Measurements from ENCODE around the gene CIC.

Gene CIC

DNA sequence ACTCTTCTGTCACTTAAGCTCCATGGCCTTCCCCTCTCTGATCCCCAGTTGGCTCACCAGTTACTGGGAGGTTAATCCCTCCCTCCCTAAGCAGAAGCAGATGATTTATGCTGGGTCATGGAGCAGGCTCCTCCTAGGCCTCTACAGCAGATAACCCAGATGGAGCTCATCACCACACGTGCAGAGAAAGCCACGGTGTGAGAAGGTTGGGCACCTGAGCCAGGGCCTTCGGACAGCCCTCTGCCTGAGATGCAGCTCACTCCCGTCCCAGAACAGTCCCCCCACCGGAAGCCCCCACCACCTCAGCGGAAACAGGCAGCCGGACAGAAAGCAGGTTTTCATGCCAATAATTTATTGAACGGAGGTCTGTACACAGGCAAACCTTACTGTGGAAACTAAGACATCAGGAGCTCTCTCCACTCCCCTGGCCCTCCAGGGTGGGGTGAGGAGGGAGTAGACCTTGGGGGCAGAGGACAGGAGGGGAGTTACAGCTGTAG, 39.1 kb upstream of the CIC start:
- no peak for FAIRE-seq
- TF ChIP-seq POU2F2 (IDR thresholded peaks at IDR 0.05; ENCODE audit: low read depth, low read length) (no peak), SPI1 (IDR thresholded peaks at IDR 0.05; ENCODE audit: low read depth, low read length) (no peak), POLR2AphosphoS5 (IDR thresholded peaks at IDR 0.05; ENCODE audit: low read depth, low read length) (no peak), TAF1 (IDR thresholded peaks at IDR 0.05; ENCODE audit: low read depth, low read length) (no peak), PAX5 (IDR thresholded peaks at IDR 0.05; ENCODE audit: insufficient read depth, low read length, severe bottlenecking) (no peak), POLR2A (IDR thresholded peaks at IDR 0.05; ENCODE audit: low read depth, low read length) (no peak)
- DNase-seq (ENCODE audit: insufficient read length, low spot score) = no peak

DNA sequence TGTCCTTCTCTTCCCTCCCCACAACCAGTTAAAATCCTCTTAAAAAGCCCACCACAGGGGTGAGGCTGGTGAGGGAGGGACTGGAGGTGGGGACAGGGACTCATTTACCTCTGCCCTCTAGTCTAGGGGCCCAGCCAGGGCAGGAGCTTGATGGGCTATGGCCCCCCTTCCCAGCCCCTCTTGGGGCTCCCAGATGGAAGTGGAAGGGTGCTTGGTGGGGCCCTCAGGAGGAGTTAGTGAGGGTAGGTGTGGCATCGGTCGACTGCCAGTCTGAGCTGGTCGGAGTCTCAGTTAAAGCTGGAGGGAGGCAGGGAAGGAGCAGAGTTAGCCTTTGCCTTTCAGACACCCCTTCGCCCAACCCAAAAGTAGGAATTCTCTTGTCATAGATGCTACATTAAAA, 38.5 kb upstream of the CIC start:
- TF ChIP-seq POLR2A (IDR thresholded peaks at IDR 0.05; ENCODE audit: low read depth, low read length) = no peak
- no peak for TF ChIP-seq SPI1 (IDR thresholded peaks at IDR 0.05; ENCODE audit: low read depth, low read length)
- no peak for TF ChIP-seq TAF1 (IDR thresholded peaks at IDR 0.05; ENCODE audit: low read depth, low read length)
- no peak for TF ChIP-seq POU2F2 (IDR thresholded peaks at IDR 0.05; ENCODE audit: low read depth, low read length)
- TF ChIP-seq PAX5 (IDR thresholded peaks at IDR 0.05; ENCODE audit: insufficient read depth, low read length, severe bottlenecking) = no peak
- TF ChIP-seq POLR2AphosphoS5 (IDR thresholded peaks at IDR 0.05; ENCODE audit: low read depth, low read length) = no peak
- FAIRE-seq = no peak
- DNase-seq (ENCODE audit: insufficient read length, low spot score) = no peak

DNA sequence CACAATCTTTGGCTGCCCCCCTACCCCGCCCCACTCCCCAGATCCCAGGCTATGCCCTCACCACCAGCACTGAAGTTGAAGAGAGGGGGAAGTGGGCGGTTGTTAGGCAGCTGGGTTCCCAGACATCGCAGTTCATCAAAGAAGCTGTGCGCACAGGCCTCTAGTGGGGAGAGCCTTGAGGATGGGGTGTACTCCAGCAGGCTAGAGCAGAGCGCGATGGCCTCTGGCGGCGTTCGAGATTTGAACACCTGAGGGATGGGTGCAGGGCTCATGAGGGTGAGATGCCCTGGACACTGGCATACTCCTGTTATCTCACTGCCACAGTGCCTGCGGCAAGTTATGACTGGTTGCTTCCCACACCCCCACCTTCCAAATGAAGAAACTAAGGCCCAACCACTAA, 36.6 kb upstream of the CIC start:
- DNase-seq (ENCODE audit: insufficient read length, low spot score) (no peak), FAIRE-seq (no peak)
- no peak for TF ChIP-seq POLR2A (IDR thresholded peaks at IDR 0.05; ENCODE audit: low read depth, low read length)
- no peak for TF ChIP-seq SPI1 (IDR thresholded peaks at IDR 0.05; ENCODE audit: low read depth, low read length)
- no peak for TF ChIP-seq TAF1 (IDR thresholded peaks at IDR 0.05; ENCODE audit: low read depth, low read length)
- no peak for TF ChIP-seq PAX5 (IDR thresholded peaks at IDR 0.05; ENCODE audit: insufficient read depth, low read length, severe bottlenecking)
- TF ChIP-seq POU2F2 (IDR thresholded peaks at IDR 0.05; ENCODE audit: low read depth, low read length) = no peak
- TF ChIP-seq POLR2AphosphoS5 (IDR thresholded peaks at IDR 0.05; ENCODE audit: low read depth, low read length) = no peak

DNA sequence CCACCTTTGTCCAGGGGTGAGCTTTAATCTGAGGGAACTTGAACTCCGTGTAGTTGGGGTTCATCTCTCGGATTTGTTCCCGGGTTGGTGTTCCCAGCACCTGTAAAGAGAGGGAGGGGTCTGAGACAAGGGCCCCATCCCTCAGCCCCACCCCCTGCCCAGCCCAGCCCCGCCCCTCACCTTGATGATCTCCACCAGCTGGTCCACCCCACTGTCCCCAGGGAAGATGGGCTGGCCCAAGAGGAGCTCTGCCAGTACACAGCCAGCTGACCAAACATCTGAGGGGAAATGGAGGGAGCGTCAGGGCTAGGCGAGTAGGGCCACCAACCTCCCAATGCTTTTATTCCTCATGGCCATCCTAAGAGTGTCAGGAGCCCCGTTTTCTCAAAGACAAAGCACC, 35.9 kb upstream of the CIC start:
- TF ChIP-seq TAF1 (IDR thresholded peaks at IDR 0.05; ENCODE audit: low read depth, low read length) (no peak), POU2F2 (IDR thresholded peaks at IDR 0.05; ENCODE audit: low read depth, low read length) (no peak), POLR2A (IDR thresholded peaks at IDR 0.05; ENCODE audit: low read depth, low read length) (no peak), PAX5 (IDR thresholded peaks at IDR 0.05; ENCODE audit: insufficient read depth, low read length, severe bottlenecking) (no peak), SPI1 (IDR thresholded peaks at IDR 0.05; ENCODE audit: low read depth, low read length) (no peak), POLR2AphosphoS5 (IDR thresholded peaks at IDR 0.05; ENCODE audit: low read depth, low read length) (no peak)
- FAIRE-seq = no peak
- DNase-seq (ENCODE audit: insufficient read length, low spot score) = no peak

DNA sequence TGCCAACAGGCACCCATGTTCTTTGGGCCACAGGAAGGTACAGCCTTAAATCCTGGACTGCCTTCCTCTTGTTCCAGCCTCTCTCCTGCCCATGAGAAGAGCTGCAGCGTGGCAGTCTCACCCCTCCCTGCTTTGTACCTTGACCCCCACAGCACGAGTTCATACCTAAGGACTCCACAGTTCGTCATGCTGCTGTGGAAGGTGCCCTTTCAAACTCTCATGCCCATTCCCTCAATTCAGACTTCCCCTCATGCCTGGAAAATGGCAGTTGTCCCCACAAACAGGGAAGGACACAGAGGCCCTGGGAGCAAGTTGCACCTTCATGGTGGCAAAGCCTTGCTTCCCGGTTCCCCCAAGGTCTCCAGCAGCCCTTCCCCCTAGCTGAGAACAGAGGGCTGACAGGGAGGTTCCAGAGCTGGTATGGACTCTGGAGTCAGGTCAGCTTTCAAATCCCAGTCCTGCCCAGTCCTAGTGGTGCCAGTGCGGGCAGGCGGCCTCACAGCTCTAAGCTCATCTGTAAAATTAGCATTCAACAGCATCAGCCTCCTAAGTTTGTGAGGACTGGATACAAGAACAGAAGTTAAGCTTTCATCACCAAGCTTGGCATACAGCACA, 35.3 kb upstream of the CIC start:
- no peak for FAIRE-seq

DNA sequence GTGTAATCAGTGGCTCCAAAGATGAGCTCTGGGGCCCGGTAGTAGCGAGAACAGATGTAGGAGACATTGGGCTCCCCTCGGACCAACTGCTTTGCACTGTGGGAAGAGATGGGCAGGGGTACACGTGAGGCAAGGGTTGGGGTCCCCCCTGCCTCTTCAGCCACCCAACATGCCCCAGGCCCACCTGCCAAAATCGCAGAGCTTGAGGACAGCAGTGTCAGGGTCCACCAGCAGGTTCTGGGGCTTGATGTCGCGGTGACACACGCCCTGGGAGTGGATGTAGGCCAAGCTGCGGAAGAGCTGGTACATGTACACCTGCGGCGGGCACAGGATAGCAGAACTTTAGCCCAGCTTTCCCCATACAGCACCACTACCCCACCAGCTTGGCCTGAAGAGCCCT, 34.7 kb upstream of the CIC start:
- FAIRE-seq = no peak
- no peak for DNase-seq (ENCODE audit: insufficient read length, low spot score)
- TF ChIP-seq POU2F2 (IDR thresholded peaks at IDR 0.05; ENCODE audit: low read depth, low read length) (no peak), SPI1 (IDR thresholded peaks at IDR 0.05; ENCODE audit: low read depth, low read length) (no peak), PAX5 (IDR thresholded peaks at IDR 0.05; ENCODE audit: insufficient read depth, low read length, severe bottlenecking) (no peak), POLR2AphosphoS5 (IDR thresholded peaks at IDR 0.05; ENCODE audit: low read depth, low read length) (no peak), POLR2A (IDR thresholded peaks at IDR 0.05; ENCODE audit: low read depth, low read length) (no peak), TAF1 (IDR thresholded peaks at IDR 0.05; ENCODE audit: low read depth, low read length) (no peak)

More for the DNA sequence above, 35.3 kb upstream of the CIC start:
- no peak for DNase-seq (ENCODE audit: insufficient read length, low spot score)
- TF ChIP-seq PAX5 (IDR thresholded peaks at IDR 0.05; ENCODE audit: insufficient read depth, low read length, severe bottlenecking) (no peak), SPI1 (IDR thresholded peaks at IDR 0.05; ENCODE audit: low read depth, low read length) (no peak), TAF1 (IDR thresholded peaks at IDR 0.05; ENCODE audit: low read depth, low read length) (no peak), POLR2AphosphoS5 (IDR thresholded peaks at IDR 0.05; ENCODE audit: low read depth, low read length) (no peak), POLR2A (IDR thresholded peaks at IDR 0.05; ENCODE audit: low read depth, low read length) (no peak), POU2F2 (IDR thresholded peaks at IDR 0.05; ENCODE audit: low read depth, low read length) (no peak)

DNA sequence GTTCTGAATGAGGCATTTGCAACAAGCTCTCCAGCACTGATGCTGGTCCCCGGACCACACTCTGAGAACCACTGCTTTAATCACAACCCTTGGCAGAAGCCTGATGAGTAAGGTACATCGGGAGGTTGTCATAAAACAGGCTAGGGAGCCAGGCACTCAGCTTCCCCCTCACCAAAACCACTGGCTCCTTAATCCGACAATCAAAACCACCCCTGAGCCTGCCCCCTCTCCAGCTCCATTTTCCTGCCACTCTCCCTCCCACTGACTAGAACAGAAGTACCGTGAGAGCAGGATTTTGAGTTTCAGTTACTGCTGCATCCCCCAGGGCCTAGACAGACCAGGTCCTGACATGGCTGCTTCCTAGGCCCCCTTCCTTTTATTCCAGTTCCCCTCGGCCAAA, 33.9 kb upstream of the CIC start:
- FAIRE-seq = no peak
- no peak for DNase-seq (ENCODE audit: insufficient read length, low spot score)
- TF ChIP-seq PAX5 (IDR thresholded peaks at IDR 0.05; ENCODE audit: insufficient read depth, low read length, severe bottlenecking) = no peak
- TF ChIP-seq TAF1 (IDR thresholded peaks at IDR 0.05; ENCODE audit: low read depth, low read length) = no peak
- no peak for TF ChIP-seq POLR2A (IDR thresholded peaks at IDR 0.05; ENCODE audit: low read depth, low read length)
- TF ChIP-seq POU2F2 (IDR thresholded peaks at IDR 0.05; ENCODE audit: low read depth, low read length) = no peak
- no peak for TF ChIP-seq SPI1 (IDR thresholded peaks at IDR 0.05; ENCODE audit: low read depth, low read length)
- TF ChIP-seq POLR2AphosphoS5 (IDR thresholded peaks at IDR 0.05; ENCODE audit: low read depth, low read length) = no peak

DNA sequence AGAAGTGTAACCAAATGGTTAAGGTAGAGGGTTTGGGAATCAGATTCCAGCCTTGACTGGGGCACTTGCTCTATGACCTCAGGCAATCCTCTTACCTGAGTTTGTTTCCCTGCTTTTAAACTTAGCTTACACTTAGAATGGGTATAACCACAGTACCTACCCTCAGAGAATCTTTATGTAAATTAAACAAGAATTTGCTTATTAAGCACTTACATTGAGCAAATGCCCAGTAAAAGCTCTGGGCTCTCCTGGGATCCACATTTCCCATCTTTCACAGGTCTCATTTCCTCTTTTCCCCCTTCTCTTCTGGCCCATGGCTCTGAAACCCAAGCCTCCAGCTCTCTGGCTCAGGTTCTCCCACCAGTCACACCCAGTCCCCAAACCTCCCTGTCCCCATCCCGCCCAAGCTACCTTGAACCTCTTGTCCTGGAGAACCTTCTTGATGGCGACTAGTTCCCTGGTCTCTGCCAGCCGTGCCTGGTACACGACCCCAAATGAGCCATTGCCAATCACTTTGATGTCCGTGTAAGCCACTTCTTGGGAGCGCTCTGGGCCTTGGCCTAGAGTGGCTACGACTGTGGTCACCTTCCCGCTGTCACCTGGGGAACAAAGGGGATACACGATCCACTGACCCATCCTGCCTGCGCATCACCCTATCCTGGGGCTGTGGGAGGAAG, 29.4 kb upstream of the CIC start:
- TF ChIP-seq POLR2A (IDR thresholded peaks at IDR 0.05; ENCODE audit: low read depth, low read length) = no peak
- TF ChIP-seq POLR2AphosphoS5 (IDR thresholded peaks at IDR 0.05; ENCODE audit: low read depth, low read length) = no peak
- no peak for TF ChIP-seq TAF1 (IDR thresholded peaks at IDR 0.05; ENCODE audit: low read depth, low read length)
- TF ChIP-seq POU2F2 (IDR thresholded peaks at IDR 0.05; ENCODE audit: low read depth, low read length) = no peak
- no peak for DNase-seq (ENCODE audit: insufficient read length, low spot score)
- no peak for FAIRE-seq

DNA sequence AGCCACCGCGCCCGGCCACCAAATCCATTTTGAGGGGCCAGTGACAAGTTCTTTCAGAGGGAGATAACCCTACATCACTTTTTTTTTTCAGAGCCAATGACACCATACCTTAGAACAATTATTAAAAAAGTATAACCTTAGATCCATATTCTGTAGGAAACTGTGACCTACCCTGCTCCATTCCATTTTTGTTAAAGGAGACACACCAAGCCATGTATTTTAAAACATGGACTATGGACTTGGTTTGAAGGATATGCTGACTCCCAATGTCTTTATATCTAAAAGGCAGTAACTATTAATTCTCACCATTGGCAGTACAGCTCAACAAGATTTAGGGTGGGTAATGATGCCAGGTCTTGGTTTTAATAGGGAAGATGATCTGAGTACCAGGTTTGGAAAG, 27.8 kb upstream of the CIC start:
- no peak for DNase-seq (ENCODE audit: insufficient read length, low spot score)
- TF ChIP-seq POLR2AphosphoS5 (IDR thresholded peaks at IDR 0.05; ENCODE audit: low read depth, low read length) (no peak), TAF1 (IDR thresholded peaks at IDR 0.05; ENCODE audit: low read depth, low read length) (no peak), PAX5 (IDR thresholded peaks at IDR 0.05; ENCODE audit: insufficient read depth, low read length, severe bottlenecking) (no peak), POLR2A (IDR thresholded peaks at IDR 0.05; ENCODE audit: low read depth, low read length) (no peak), POU2F2 (IDR thresholded peaks at IDR 0.05; ENCODE audit: low read depth, low read length) (no peak), SPI1 (IDR thresholded peaks at IDR 0.05; ENCODE audit: low read depth, low read length) (no peak)
- FAIRE-seq = no peak
